ES-I3 (cell line): ENCODE data around the gene GTF2F2.

Experiments used
- H3K36me3 ChIP-seq: 2 replicates; pipeline ENCODE4 v1.6.1; 2013; ENCODE audit warnings: mild to moderate bottlenecking, low read length, control low read depth, moderate library complexity; ENCODE audit not compliant: insufficient read depth
- H3K4me1 ChIP-seq: 2 replicates; pipeline ENCODE4 v1.6.1; 2013; ENCODE audit warnings: mild to moderate bottlenecking, control low read depth, low read length; ENCODE audit not compliant: insufficient read depth
- H3K9ac ChIP-seq: 2 replicates; pipeline ENCODE4 v1.6.1; 2013; ENCODE audit warnings: low read depth, mild to moderate bottlenecking, low read length, moderate library complexity
- H3K9me3 ChIP-seq: 2 replicates; pipeline ENCODE4 v1.6.1; 2013; ENCODE audit warnings: mild to moderate bottlenecking, low read length, moderate library complexity; ENCODE audit not compliant: control insufficient read depth, insufficient read depth

The GTF2F2 gene

GRCh38 chr13:45107539-45107938 is 12.8 kb upstream of the GTF2F2 start:
- H3K9ac ChIP-seq = no peak overlapping the region
- H3K4me1 ChIP-seq = peaks cover 15% of the 10 kb centered on the region
- H3K9me3 ChIP-seq = no peaks in the 10 kb centered on the region
- no peaks in the 10 kb centered on the region for H3K36me3 ChIP-seq

GRCh38 chr13:45108716-45109101 is 11.6 kb upstream of the GTF2F2 start:
- Histone ChIP-seq H3K9ac (peak overlapping the region; percentile 60), H3K36me3 (no peaks in the 10 kb centered on the region), H3K4me1 (peaks cover 12% of the 10 kb centered on the region; the same call in 1 of the 2 replicates), H3K9me3 (no peaks in the 10 kb centered on the region)

GRCh38 chr13:45109102-45109720 is 11.1 kb upstream of the GTF2F2 start:
- Histone ChIP-seq H3K9ac (peak overlapping the region; percentile 60; the same call in 1 of the 2 replicates), H3K9me3 (no peaks in the 10 kb centered on the region), H3K4me1 (peaks cover 12% of the 10 kb centered on the region; the same call in 1 of the 2 replicates), H3K36me3 (no peaks in the 10 kb centered on the region)

- Histone ChIP-seq H3K9ac (no peak overlapping the region), H3K9me3 (no peaks in the 10 kb centered on the region), H3K4me1 (peaks cover 6% of the 10 kb centered on the region; the same call in 1 of the 2 replicates), H3K36me3 (no peaks in the 10 kb centered on the region)
Observed at GRCh38 chr13:45113233-45114224, 6.8 kb upstream of the GTF2F2 start.

- Histone ChIP-seq H3K9me3 (no peaks in the 10 kb centered on the region), H3K9ac (peak overlapping the region; percentile 83), H3K4me1 (peaks cover 4% of the 10 kb centered on the region; the same call in 1 of the 2 replicates), H3K36me3 (no peaks in the 10 kb centered on the region)
Observed at GRCh38 chr13:45119469-45119990, 780 bp upstream of the GTF2F2 start.

GRCh38 chr13:45120967-45121831 is 889 bp downstream of the GTF2F2 start:
- Histone ChIP-seq H3K4me1 (peaks cover 4% of the 10 kb centered on the region; the same call in 1 of the 2 replicates), H3K36me3 (no peaks in the 10 kb centered on the region), H3K9me3 (no peaks in the 10 kb centered on the region), H3K9ac (peak overlapping the region; percentile 83)

GRCh38 chr13:45122941-45123340 is 2.6 kb downstream of the GTF2F2 start:
- H3K9ac ChIP-seq = no peak overlapping the region
- H3K36me3 ChIP-seq = no peaks in the 10 kb centered on the region
- no peaks in the 10 kb centered on the region for H3K9me3 ChIP-seq
- H3K4me1 ChIP-seq = peaks cover 4% of the 10 kb centered on the region; the same call in 1 of the 2 replicates

- Histone ChIP-seq H3K9me3 (peaks cover 4% of the 10 kb centered on the region; the same call in 1 of the 2 replicates), H3K4me1 (peaks cover 6% of the 10 kb centered on the region), H3K36me3 (no peaks in the 10 kb centered on the region), H3K9ac (no peak overlapping the region)
Observed at GRCh38 chr13:45132369-45133064, 12.2 kb downstream of the GTF2F2 start.

- Histone ChIP-seq H3K36me3 (peaks cover 5% of the 10 kb centered on the region), H3K9ac (no peak overlapping the region), H3K9me3 (peaks cover 4% of the 10 kb centered on the region; the same call in 1 of the 2 replicates), H3K4me1 (peaks cover 6% of the 10 kb centered on the region)
Observed at GRCh38 chr13:45133396-45134118, 13.2 kb downstream of the GTF2F2 start.

- Histone ChIP-seq H3K9me3 (peaks cover 2% of the 10 kb centered on the region; the same call in 1 of the 2 replicates), H3K9ac (no peak overlapping the region), H3K36me3 (peaks cover 5% of the 10 kb centered on the region), H3K4me1 (peaks cover 6% of the 10 kb centered on the region)
Observed at GRCh38 chr13:45136741-45137504, 16.6 kb downstream of the GTF2F2 start.

- H3K4me1 ChIP-seq = peaks cover 6% of the 10 kb centered on the region
- no peak overlapping the region for H3K9ac ChIP-seq
- no peaks in the 10 kb centered on the region for H3K9me3 ChIP-seq
- peaks cover 5% of the 10 kb centered on the region for H3K36me3 ChIP-seq
Observed at GRCh38 chr13:45137526-45137925, 17.2 kb downstream of the GTF2F2 start.

- no peak overlapping the region for H3K9ac ChIP-seq
- H3K4me1 ChIP-seq = peaks cover 6% of the 10 kb centered on the region
- no peaks in the 10 kb centered on the region for H3K9me3 ChIP-seq
- peaks cover 5% of the 10 kb centered on the region for H3K36me3 ChIP-seq
Observed at GRCh38 chr13:45138282-45138681, 18.0 kb downstream of the GTF2F2 start.
